GM18508 (cell line): ENCODE results near the gene ZNF613.
"Not testable (repeated sequence)": the region's sequence is repeated elsewhere in the genome, so short reads cannot be mapped to it uniquely, and the experiment has no call there.

Experiments
- ATAC-seq: cut with Tn5 transposase; IDR thresholded peaks from one replicate; pipeline ENCODE4 v1.9.1; 2021; ENCODE audit warnings: moderate number of reproducible peaks; ENCODE audit not compliant: insufficient read depth, unreplicated experiment

ZNF613 gene

GRCh38 chr19:51931921-51932320 lies 4.6 kb downstream of the ZNF613 start:
- ATAC-seq = no peak

GRCh38 chr19:51938936-51939335 lies 11.7 kb downstream of the ZNF613 start:
- ATAC-seq = no peak

GRCh38 chr19:51944798-51945552 lies 17.7 kb downstream of the ZNF613 start:
- ATAC-seq = no peak

- ATAC-seq = no peak
Measured at GRCh38 chr19:51946602-51947001, 19.3 kb downstream of the ZNF613 start.

GRCh38 chr19:51948975-51949374 lies 21.7 kb downstream of the ZNF613 start:
- no peak for ATAC-seq

- not testable (repeated sequence) for ATAC-seq
Measured at GRCh38 chr19:51957846-51958245, 30.6 kb downstream of the ZNF613 start.

GRCh38 chr19:51959791-51960190 lies 32.5 kb downstream of the ZNF613 start:
- no peak for ATAC-seq

GRCh38 chr19:51960621-51961233 lies 33.5 kb downstream of the ZNF613 start:
- not testable (repeated sequence) for ATAC-seq

GRCh38 chr19:51965583-51965982 lies 38.3 kb downstream of the ZNF613 start:
- no peak for ATAC-seq

- no peak for ATAC-seq
Measured at GRCh38 chr19:51970718-51971117, 43.4 kb downstream of the ZNF613 start.

- ATAC-seq = no peak
Measured at GRCh38 chr19:51971624-51972023, 44.4 kb downstream of the ZNF613 start.

- ATAC-seq = not testable (repeated sequence)
Measured at GRCh38 chr19:51975787-51976186, 48.5 kb downstream of the ZNF613 start.

GRCh38 chr19:51976852-51977251 lies 49.6 kb downstream of the ZNF613 start:
- ATAC-seq = no peak

- no peak for ATAC-seq
Measured at GRCh38 chr19:51977346-51977745, 50.1 kb downstream of the ZNF613 start.

- ATAC-seq = no peak
Measured at GRCh38 chr19:51978882-51979281, 51.6 kb downstream of the ZNF613 start.

GRCh38 chr19:51980116-51980736 lies 53.0 kb downstream of the ZNF613 start:
- ATAC-seq = no peak

- ATAC-seq = not testable (repeated sequence)
Measured at GRCh38 chr19:51980926-51981325, 53.7 kb downstream of the ZNF613 start.

GRCh38 chr19:51983361-51983760 lies 56.1 kb downstream of the ZNF613 start:
- no peak for ATAC-seq

GRCh38 chr19:51986309-51987291 lies 59.3 kb downstream of the ZNF613 start, which contains the start of gene ZNF350:
Gene ZNF350, minus strand, starts transcription at chr19:51986840. Its CDS starts 12,480 bp downstream, at chr19:51974360.
- ATAC-seq = no peak

GRCh38 chr19:51993422-51993821 lies 66.2 kb downstream of the ZNF613 start:
- ATAC-seq = no peak
